ENCODE results near the gene IL17F.

IL17F gene

GRCh38 chr6:52244400-52244799 lies at the start of gene IL17F:
Gene IL17F (minus strand): TSS chr6:52244500. CDS start chr6:52244429, 71 bp downstream.
- no peak for DNase-seq

DNA sequence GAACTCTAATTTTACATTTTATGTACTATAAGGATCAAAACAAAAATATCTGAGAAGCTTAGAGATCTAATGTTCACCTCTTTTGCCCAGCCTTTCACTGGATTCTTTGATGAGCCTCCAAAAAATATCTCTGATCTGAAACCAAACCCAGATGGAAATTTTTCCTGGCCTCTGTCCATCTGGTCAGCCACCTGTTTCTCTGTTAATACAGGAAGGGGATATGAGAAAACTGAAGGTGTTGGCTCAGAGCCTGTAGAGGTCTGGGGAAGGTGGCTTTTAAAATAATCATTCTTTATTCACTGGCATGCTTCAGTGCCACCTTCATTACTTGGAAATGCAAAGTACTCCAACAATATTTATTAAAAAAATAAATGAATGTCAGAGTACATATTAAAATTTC lies 48.8 kb upstream of the IL17F start:
- no peak for DNase-seq

- DNase-seq = no peak
These were observed 44.5 kb upstream of the IL17F start for GRCh38 chr6:52288841-52289240.

- DNase-seq = no peak
These were observed 43.9 kb upstream of the IL17F start for GRCh38 chr6:52288216-52288615.

DNA sequence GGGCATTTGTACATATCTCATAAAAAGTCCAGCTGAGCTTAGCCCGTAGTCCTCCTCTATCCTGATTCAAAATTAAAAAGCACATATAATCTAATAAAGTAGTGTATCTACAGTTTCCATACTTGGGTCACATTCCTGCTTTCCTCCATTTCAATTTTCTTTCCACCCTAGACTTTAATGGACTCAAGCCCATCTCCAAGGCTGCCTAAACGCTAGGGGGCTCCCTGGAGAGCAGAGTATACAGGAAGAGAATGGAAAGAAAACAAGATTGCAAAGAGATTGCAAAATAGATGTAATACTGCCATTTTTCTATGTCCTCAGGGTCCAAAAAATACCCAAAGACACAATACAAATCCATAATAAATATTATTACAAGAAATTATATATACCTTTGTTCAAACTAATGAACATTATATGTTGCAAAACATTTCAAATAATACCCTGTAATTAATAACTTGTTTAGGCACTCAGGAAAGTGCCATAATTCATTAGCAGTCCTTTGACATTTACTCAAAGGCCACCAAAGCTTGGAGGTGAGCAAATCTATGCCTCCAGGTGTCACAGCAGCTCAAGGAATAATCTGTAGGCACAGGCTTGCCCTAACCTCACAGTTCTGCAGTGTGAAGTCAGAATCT lies 42.6 kb upstream of the IL17F start:
- DNase-seq = peak; percentile 88

DNA sequence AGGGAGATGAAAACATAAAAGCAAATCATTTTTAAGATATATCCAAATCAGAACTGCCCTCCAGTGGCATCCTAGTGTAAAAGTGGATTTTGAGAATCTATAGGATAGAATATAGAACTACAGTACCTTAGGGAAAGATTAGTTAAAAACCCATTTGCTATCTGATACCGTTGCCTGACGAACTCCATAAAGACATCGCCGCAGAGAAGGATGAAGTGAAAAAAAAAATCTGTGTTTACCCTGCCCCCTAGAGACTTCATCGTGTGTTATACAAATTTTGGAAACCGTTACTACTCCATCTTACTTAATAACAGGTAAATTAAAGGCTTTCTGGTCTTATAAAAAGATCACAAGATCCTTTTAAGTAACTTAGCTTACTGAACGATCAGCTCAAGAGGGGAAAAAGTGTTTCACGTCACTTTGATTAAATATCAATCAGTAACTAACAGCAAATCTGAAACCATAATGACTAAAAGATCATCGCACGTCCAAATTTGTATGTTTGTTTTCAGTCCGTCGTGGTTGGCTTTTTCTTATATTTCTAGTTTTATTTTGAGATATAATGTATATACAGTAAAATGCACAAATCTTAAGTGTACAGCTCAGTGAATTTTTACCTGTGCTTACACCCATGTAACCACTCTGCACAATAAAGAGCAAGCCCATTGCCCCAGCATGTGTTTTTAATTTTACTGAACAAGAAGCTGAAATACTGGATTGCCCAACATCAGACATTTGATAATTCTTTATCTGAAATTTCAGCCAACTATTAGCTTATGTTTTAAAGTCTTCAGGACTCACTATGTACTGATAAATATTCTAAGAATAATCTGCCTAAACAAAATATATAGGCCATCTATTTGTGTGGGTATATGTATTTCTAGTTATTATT lies 41.1 kb upstream of the IL17F start:
- no peak for DNase-seq

DNA sequence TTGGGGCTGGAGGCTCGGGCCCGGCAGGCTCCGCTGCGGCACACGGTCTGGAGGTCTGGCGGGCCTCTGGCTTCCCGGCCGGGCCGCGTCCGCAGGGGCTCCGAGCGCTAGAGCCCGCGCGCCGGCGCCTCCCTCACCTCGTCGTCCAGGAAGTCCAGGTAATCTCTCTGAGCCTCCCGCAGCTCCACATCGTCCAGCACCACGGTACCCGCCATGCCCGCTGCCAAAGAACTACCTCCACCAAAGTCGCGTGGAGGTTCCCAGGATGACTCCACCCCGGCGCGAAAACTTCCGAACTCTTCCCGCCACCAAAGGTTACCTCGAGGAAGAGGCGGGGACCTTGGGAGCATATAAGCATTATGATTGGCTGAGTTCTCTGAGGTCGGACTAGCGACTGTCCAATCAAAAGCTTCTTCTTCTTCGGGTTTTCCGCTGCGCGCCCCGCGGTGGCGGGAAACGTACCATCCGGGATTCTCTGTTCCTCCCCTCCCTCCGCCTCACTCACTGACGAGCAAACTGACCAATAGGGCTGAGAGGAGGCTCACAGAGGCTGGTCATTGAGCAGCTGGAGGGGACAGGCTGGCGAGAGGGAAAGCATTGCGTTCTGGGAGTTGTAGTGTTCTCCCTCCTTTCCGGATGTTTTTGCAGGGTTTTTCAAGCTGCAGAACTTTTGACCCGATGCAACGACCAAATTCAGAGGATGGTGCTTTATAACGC lies 40.3 kb upstream of the IL17F start, which contains the start of gene MCM3:
TSS of gene MCM3 (minus strand) at position 283 of the 717 bp plus-strand sequence. CDS start at position 215, 68 bp downstream.
- peak; percentile 99 for DNase-seq

DNA sequence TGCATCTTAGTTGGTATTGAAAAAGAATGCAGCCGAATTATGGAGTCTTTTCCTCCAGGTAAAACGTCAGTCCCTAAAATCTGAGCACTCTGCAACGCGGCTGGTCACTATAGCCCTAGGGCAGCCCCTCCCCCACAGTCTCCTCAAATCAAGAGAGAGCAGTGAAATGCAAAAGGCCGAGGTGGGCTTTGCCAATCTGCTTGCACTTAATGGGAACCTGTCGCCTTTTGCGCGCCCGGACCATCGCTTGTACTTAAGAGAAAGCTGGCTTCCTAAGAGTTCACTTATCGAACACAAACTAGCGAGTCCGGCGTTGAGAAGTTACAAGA lies 39.8 kb upstream of the IL17F start:
- DNase-seq = no peak

DNA sequence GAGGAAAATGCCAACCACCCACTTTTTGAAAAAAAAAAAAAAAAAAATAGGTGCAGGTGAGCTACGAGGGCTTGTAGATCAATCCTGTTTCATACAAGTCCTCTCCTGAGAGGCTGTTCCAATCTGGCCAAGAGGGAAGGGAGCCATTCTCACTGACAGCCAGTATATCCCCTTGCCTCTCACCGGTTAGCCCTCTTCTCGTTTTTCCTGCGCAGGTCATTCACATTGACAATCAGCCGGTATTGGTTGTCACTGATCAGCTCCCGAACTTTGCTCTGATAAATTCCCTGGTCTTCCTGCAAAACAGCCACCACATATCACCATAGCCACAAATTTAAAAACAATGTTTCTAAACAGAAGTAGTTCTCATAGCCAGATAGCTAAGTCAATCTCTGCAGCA lies 38.8 kb upstream of the IL17F start:
- DNase-seq = no peak

DNA sequence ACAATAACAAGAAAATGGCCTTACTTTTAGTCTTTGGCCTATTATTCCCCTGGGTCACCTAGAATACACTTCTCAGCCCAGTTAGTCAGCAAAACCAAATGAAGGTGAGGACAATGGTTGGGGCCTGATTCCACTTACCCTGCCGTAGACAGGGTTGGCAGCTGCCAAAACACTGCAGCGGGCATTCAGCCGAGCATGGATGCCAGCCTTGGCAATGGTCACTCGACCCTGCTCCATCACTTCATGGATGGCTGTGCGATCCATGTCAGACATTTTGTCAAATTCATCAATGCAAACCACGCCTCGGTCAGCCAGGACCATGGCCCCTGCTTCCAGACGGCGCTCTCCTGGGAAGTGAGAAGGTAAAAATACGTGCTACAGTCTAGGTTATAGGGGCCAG lies 31.8 kb upstream of the IL17F start:
- DNase-seq = no peak

GRCh38 chr6:52271852-52272460 lies 27.7 kb upstream of the IL17F start:
- no peak for DNase-seq

- peak; percentile 66 for DNase-seq
These were observed 19.6 kb upstream of the IL17F start for GRCh38 chr6:52263709-52264540.

DNA sequence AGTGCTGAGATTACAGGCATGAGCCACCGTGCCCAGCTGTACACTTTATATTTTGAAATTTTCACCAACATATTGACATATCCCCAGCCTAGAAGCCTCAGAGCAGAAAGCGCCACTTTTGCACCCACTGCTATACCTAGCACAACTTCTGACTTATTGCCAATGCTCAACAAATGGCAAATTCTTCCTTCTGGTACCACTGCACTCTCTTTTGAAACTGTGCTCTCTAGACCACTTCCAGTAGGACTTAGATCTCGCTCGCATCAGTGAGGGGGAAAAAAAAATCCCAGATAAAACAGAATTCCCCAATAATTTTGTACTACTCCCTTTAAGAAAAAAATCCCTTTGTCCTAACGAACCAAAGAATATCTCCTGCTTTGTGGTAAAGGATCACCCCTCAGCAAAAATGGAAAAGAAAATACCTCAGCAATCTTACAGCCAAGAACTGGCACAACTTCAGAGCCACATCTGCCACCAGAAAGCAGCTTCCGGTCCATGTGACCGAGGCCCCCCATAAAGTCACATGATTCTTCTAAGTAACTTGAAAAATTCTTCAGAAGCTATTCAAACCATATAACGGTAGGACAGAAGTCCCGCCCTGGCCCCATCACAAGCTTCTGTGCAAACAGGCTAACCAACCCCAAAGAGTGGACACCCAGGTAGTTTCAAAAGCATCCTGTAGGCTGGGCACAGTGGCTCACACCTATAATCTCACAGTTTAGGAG lies 18.5 kb upstream of the IL17F start:
- DNase-seq = no peak

- DNase-seq = no peak
These were observed 16.9 kb upstream of the IL17F start for GRCh38 chr6:52261229-52261628.

GRCh38 chr6:52260634-52261033 lies 16.3 kb upstream of the IL17F start:
- DNase-seq = no peak

DNA sequence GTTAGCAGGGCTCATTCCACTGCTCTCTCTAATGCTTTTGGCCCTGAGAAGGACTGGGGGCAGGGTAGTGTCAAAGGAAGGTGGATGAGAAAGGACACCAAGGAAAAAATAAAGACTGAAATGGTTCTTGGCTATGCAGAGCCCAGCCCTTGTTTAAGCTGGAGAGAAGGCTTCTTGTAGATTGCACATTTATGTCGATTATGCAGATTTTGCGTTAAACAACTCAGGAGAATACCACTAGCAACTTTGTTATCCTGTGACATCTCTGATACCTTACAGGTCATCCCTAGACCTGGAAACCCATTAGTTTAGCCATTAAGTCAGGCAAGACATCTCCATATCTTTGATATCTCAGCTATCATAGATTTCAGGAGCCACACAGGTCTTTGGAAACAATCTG lies 11.1 kb upstream of the IL17F start:
- DNase-seq = no peak

- no peak for DNase-seq
These were observed 10.6 kb upstream of the IL17F start for GRCh38 chr6:52254731-52255378.

DNA sequence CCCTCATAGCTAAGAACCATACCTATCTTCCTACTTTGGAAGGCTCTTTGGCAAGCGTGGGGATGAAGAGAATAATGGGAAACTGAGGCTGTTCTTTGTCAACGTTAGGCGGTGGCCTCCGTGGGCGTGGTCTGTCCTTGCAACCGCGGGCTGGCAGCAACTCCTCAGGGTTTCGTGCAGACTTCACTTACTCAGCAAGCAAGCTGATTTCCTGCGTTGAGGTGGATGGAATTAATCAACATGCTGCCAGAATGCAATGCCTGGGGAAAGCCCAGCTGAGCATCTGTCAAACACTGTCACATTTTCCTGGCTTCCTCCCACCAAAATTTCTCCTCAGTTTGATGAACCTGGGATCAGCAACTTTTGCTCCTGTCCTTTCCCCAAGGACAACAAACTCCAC lies 9.2 kb upstream of the IL17F start:
- no peak for DNase-seq

DNA sequence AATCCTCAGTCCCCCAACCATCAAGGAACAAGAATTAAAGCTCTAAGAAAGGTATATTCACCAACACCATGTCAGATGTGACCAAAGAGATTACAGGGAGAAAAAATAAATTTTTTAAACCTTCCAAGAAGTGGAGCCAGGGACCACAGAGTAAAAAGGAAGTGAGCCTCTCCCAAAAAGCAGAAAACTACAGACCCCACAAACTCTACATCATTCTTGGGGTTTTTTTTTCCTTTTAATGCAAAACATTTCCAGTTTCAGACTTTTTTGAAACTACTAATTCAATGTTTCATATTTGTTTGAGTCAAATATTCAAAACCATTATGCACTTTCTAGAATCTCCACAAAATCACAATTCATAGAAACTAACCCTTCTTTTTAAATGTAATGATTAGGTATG lies 6.8 kb upstream of the IL17F start:
- DNase-seq = no peak

- no peak for DNase-seq
These were observed 4.8 kb upstream of the IL17F start for GRCh38 chr6:52249078-52249477.

- no peak for DNase-seq
These were observed 1.1 kb upstream of the IL17F start for GRCh38 chr6:52245425-52245824.

Data from suppressor macrophage treated with lipopolysaccharide for 4 hours (primary cell).